ENCODE measurements around the gene LRWD1.

GRCh38 chr7:102446387-102447156, 18.2 kb upstream of the LRWD1 start:
- TF ChIP-seq JUN (IDR thresholded peaks at IDR 0.05; ENCODE audit: borderline replicate concordance, low read depth, low read length), result no peak
- no peak for TF ChIP-seq JUN (CRISPR knock-in tag; IDR thresholded peaks at IDR 0.05; ENCODE audit: borderline replicate concordance)
- no peak for TF ChIP-seq NCOA1 (IDR thresholded peaks at IDR 0.05; ENCODE audit: low read depth)
- no peak for TF ChIP-seq NRF1 (conservative IDR thresholded peaks at IDR 0.05 in 1 of 2, IDR thresholded peaks at IDR 0.05 in 1 of 2)
- no peak for TF ChIP-seq MYNN (IDR thresholded peaks at IDR 0.05)
- TF ChIP-seq MYNN (CRISPR knock-in tag; IDR thresholded peaks at IDR 0.05), result no peak
- no peak for TF ChIP-seq USF1 (CRISPR knock-in tag; IDR thresholded peaks at IDR 0.05)
- TF ChIP-seq, protein P1, sequence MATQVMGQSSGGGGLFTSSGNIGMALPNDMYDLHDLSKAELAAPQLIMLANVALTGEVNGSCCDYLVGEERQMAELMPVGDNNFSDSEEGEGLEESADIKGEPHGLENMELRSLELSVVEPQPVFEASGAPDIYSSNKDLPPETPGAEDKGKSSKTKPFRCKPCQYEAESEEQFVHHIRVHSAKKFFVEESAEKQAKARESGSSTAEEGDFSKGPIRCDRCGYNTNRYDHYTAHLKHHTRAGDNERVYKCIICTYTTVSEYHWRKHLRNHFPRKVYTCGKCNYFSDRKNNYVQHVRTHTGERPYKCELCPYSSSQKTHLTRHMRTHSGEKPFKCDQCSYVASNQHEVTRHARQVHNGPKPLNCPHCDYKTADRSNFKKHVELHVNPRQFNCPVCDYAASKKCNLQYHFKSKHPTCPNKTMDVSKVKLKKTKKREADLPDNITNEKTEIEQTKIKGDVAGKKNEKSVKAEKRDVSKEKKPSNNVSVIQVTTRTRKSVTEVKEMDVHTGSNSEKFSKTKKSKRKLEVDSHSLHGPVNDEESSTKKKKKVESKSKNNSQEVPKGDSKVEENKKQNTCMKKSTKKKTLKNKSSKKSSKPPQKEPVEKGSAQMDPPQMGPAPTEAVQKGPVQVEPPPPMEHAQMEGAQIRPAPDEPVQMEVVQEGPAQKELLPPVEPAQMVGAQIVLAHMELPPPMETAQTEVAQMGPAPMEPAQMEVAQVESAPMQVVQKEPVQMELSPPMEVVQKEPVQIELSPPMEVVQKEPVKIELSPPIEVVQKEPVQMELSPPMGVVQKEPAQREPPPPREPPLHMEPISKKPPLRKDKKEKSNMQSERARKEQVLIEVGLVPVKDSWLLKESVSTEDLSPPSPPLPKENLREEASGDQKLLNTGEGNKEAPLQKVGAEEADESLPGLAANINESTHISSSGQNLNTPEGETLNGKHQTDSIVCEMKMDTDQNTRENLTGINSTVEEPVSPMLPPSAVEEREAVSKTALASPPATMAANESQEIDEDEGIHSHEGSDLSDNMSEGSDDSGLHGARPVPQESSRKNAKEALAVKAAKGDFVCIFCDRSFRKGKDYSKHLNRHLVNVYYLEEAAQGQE (IDR thresholded peaks at IDR 0.05; ENCODE audit: borderline replicate concordance), result no peak
- TF ChIP-seq, protein P1 (CRISPR knock-in tag; IDR thresholded peaks at IDR 0.05; ENCODE audit: low read depth), result no peak
- no peak for TF ChIP-seq PATZ1 (CRISPR knock-in tag; IDR thresholded peaks at IDR 0.05; ENCODE audit: borderline replicate concordance)
- no peak for TF ChIP-seq ZNF12 (CRISPR knock-in tag; IDR thresholded peaks at IDR 0.05)
- TF ChIP-seq CBX3 (IDR thresholded peaks at IDR 0.05; ENCODE audit: borderline replicate concordance in 1 of 2, low read length in 2 of 2), result no peak
- TF ChIP-seq TAF1 (IDR thresholded peaks at IDR 0.05; ENCODE audit: control insufficient read depth, extremely low read depth, insufficient read depth, low read length, severe bottlenecking), result no peak
- TF ChIP-seq TCF7L2 (IDR thresholded peaks at IDR 0.05; ENCODE audit: low read depth, low read length), result no peak

Data from K562 (cell line).